ENCODE measurements around the gene LCN12. TPM values are rescaled to one million over a fixed set of nuclear protein-coding genes. Genes with fewer than 3 reads are reported as not detected.
"Not testable (repeated sequence)": the region's sequence is repeated elsewhere in the genome, so short reads cannot be mapped to it uniquely, and the experiment has no call there.

The LCN12 gene
- total RNA-seq, 1 donor from 2014 or later, result not detected

- H3K27ac ChIP-seq, result no peak overlapping the region
- H3K4me3 ChIP-seq, result no peak overlapping the region
Measured at GRCh38 chr9:136997830-136998234, 45.8 kb downstream of the LCN12 start.

GRCh38 chr9:137000177-137000930, 48.3 kb downstream of the LCN12 start:
- no peaks in the 10 kb centered on the region for H3K36me3 ChIP-seq
- DNase-seq (ENCODE audit: extremely low spot score in 2 of 2), result no peak
- no peak for TF ChIP-seq POLR2A (IDR thresholded peaks at IDR 0.05)
- no peak for TF ChIP-seq POLR2AphosphoS5 (IDR thresholded peaks at IDR 0.05; ENCODE audit: insufficient read depth in 1 of 2, low read depth in 1 of 2)
- no peak for TF ChIP-seq CTCF (IDR thresholded peaks at IDR 0.05)
- H3K27me3 ChIP-seq, result no peaks in the 10 kb centered on the region
- intact Hi-C loops (cut with DNase I), result no loop called here
- H3K4me3 ChIP-seq, result no peak overlapping the region
- H3K27ac ChIP-seq, result no peak overlapping the region
- no peaks in the 10 kb centered on the region for H3K9me3 ChIP-seq
- peaks cover 21% of the 10 kb centered on the region for H3K4me1 ChIP-seq

More at GRCh38 chr9:136997830-136998234, 45.8 kb downstream of the LCN12 start:
- Histone ChIP-seq H3K36me3 (no peaks in the 10 kb centered on the region), H3K4me1 (peaks cover 42% of the 10 kb centered on the region), H3K9me3 (no peaks in the 10 kb centered on the region), H3K27me3 (no peaks in the 10 kb centered on the region)
- no peak for TF ChIP-seq CTCF (IDR thresholded peaks at IDR 0.05)
- no peak for TF ChIP-seq POLR2A (IDR thresholded peaks at IDR 0.05)
- TF ChIP-seq POLR2AphosphoS5 (IDR thresholded peaks at IDR 0.05; ENCODE audit: insufficient read depth in 1 of 2, low read depth in 1 of 2), result no peak
- intact Hi-C loops (cut with DNase I), result no loop called here
- no peak for DNase-seq (ENCODE audit: extremely low spot score in 2 of 2)

- no peak for DNase-seq (ENCODE audit: extremely low spot score in 2 of 2)
- no peaks in the 10 kb centered on the region for H3K27me3 ChIP-seq
- H3K27ac ChIP-seq, result no peak overlapping the region
- no peak overlapping the region for H3K4me3 ChIP-seq
- TF ChIP-seq POLR2A (IDR thresholded peaks at IDR 0.05), result no peak
- TF ChIP-seq CTCF (IDR thresholded peaks at IDR 0.05), result no peak
- no peak for TF ChIP-seq POLR2AphosphoS5 (IDR thresholded peaks at IDR 0.05; ENCODE audit: insufficient read depth in 1 of 2, low read depth in 1 of 2)
- H3K4me1 ChIP-seq, result peaks cover 4% of the 10 kb centered on the region
- H3K36me3 ChIP-seq, result no peaks in the 10 kb centered on the region
- H3K9me3 ChIP-seq, result no peaks in the 10 kb centered on the region
- intact Hi-C loops (cut with DNase I), result no loop called here
Measured at GRCh38 chr9:137001857-137002645, 50.0 kb downstream of the LCN12 start.

- intact Hi-C loops (cut with DNase I), result no loop called here
- Histone ChIP-seq H3K4me3 (no peak overlapping the region), H3K36me3 (no peaks in the 10 kb centered on the region), H3K9me3 (no peaks in the 10 kb centered on the region), H3K27me3 (no peaks in the 10 kb centered on the region), H3K27ac (no peak overlapping the region), H3K4me1 (no peaks in the 10 kb centered on the region)
- no peak for DNase-seq (ENCODE audit: extremely low spot score in 2 of 2)
- TF ChIP-seq POLR2AphosphoS5 (IDR thresholded peaks at IDR 0.05; ENCODE audit: insufficient read depth in 1 of 2, low read depth in 1 of 2) (no peak), CTCF (IDR thresholded peaks at IDR 0.05) (no peak), POLR2A (IDR thresholded peaks at IDR 0.05) (no peak)
Measured at GRCh38 chr9:137002646-137003041, 50.6 kb downstream of the LCN12 start.

GRCh38 chr9:137004285-137004684, 52.2 kb downstream of the LCN12 start:
- intact Hi-C loops (cut with DNase I); H3K36me3 ChIP-seq; H3K27ac ChIP-seq; DNase-seq (ENCODE audit: extremely low spot score in 2 of 2); H3K9me3 ChIP-seq; H3K4me3 ChIP-seq; H3K27me3 ChIP-seq; H3K4me1 ChIP-seq: not testable (repeated sequence)
- peak in 1 of 3 experiments; percentile 40 for TF ChIP-seq CTCF (IDR thresholded peaks at IDR 0.05)

Measured in vagina (tissue), 2 donors.